Measurements from ENCODE around the gene KCP.

Gene KCP

DNA sequence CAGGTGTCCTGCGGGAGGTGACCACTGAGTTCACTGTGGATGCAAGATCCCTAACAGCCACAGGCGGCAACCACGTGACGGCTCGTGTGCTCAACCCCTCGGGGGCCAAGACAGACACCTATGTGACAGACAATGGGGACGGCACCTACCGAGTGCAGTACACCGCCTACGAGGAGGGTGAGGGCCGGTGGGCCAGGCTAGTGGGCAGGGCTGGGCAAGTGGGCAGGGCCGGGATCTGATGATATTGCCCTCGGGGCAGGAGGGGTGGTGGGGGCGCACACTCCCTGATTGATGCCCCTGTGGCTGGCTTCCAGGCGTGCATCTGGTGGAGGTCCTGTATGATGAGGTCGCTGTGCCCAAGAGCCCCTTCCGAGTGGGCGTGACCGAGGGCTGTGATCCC lies 64.5 kb downstream of the KCP start:
- Mint-ChIP-seq H3K27ac (no peak overlapping the region), H3K4me3 (no peak overlapping the region), H3K36me3 (ENCODE audit: low read depth) (no peaks in the 10 kb centered on the region), H3K27me3 (ENCODE audit: low read depth) (no peaks in the 10 kb centered on the region), H3K4me1 (ENCODE audit: low read depth) (peaks cover 2% of the 10 kb centered on the region), H3K9me3 (no peaks in the 10 kb centered on the region)

GRCh38 chr7:128845475-128845874 lies 65.0 kb downstream of the KCP start:
- no peaks in the 10 kb centered on the region for H3K36me3 Mint-ChIP-seq (ENCODE audit: low read depth)
- H3K4me3 Mint-ChIP-seq: no peak overlapping the region

DNA sequence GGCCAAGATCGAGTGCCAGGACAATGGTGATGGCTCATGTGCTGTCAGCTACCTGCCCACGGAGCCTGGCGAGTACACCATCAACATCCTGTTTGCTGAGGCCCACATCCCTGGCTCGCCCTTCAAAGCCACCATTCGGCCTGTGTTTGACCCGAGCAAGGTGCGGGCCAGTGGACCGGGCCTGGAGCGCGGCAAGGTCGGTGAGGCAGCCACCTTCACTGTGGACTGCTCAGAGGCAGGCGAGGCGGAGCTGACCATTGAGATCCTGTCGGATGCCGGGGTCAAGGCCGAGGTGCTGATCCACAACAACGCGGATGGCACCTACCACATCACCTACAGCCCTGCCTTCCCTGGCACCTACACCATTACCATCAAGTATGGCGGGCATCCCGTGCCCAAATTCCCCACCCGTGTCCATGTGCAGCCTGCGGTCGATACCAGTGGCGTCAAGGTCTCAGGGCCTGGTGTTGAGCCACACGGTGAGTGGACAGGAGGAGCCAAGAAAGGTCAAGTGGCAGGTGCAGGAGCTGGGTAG lies 65.7 kb downstream of the KCP start:
- H3K4me3 Mint-ChIP-seq: no peak overlapping the region
- H3K36me3 Mint-ChIP-seq (ENCODE audit: low read depth): no peaks in the 10 kb centered on the region
- no peak overlapping the region for H3K27ac Mint-ChIP-seq
- H3K9me3 Mint-ChIP-seq: no peaks in the 10 kb centered on the region
- no peaks in the 10 kb centered on the region for H3K27me3 Mint-ChIP-seq (ENCODE audit: low read depth)
- H3K4me1 Mint-ChIP-seq (ENCODE audit: low read depth): peaks cover 2% of the 10 kb centered on the region

More at GRCh38 chr7:128845475-128845874, 65.0 kb downstream of the KCP start:
- Mint-ChIP-seq H3K27ac (no peak overlapping the region), H3K4me1 (ENCODE audit: low read depth) (peaks cover 2% of the 10 kb centered on the region), H3K27me3 (ENCODE audit: low read depth) (no peaks in the 10 kb centered on the region), H3K9me3 (no peaks in the 10 kb centered on the region)

GRCh38 chr7:128843938-128844621 lies 66.4 kb downstream of the KCP start:
- Mint-ChIP-seq H3K9me3 (no peaks in the 10 kb centered on the region), H3K4me1 (ENCODE audit: low read depth) (peaks cover 2% of the 10 kb centered on the region), H3K4me3 (no peak overlapping the region), H3K27ac (no peak overlapping the region), H3K27me3 (ENCODE audit: low read depth) (no peaks in the 10 kb centered on the region), H3K36me3 (ENCODE audit: low read depth) (no peaks in the 10 kb centered on the region)

DNA sequence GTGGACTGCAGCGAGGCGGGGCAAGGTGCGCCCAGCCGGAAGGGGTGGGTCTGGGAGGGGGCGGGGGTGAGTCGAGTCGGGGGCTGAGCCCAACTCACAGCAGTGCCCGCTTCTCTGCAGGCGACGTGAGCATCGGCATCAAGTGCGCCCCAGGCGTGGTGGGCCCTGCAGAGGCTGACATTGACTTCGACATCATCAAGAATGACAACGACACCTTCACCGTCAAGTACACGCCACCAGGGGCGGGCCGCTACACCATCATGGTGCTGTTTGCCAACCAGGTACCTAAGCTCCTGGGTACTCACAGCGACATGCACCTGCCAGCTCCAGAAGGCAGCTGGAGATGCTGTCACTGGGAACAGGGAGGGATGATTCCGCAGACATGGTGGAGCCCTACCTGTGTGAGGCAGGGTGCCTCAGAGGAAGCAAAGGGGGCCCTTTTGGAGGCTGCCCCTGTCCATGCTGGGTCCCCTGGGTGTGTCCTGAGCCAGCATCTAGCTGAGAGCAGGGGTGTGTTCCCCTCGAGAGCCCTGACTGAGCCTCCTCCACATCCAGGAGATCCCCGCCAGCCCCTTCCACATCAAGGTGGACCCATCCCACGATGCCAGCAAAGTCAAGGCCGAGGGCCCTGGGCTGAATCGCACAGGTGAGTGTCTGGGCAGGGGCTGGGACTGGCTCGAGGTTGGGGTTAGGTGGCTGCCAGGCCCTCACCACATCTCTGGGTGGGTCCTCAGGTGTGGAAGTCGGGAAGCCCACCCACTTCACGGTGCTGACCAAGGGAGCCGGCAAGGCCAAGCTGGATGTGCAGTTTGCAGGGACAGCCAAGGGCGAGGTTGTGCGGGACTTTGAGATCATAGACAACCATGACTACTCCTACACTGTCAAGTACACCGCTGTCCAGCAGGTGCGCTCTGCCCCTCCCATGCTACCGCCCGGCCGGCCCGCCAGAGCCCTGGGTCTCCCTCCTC lies 67.6 kb downstream of the KCP start:
- no peaks in the 10 kb centered on the region for H3K36me3 Mint-ChIP-seq (ENCODE audit: low read depth)
- no peaks in the 10 kb centered on the region for H3K27me3 Mint-ChIP-seq (ENCODE audit: low read depth)
- no peak overlapping the region for H3K27ac Mint-ChIP-seq
- H3K4me1 Mint-ChIP-seq (ENCODE audit: low read depth): peaks cover 2% of the 10 kb centered on the region
- no peak overlapping the region for H3K4me3 Mint-ChIP-seq
- no peaks in the 10 kb centered on the region for H3K9me3 Mint-ChIP-seq

DNA sequence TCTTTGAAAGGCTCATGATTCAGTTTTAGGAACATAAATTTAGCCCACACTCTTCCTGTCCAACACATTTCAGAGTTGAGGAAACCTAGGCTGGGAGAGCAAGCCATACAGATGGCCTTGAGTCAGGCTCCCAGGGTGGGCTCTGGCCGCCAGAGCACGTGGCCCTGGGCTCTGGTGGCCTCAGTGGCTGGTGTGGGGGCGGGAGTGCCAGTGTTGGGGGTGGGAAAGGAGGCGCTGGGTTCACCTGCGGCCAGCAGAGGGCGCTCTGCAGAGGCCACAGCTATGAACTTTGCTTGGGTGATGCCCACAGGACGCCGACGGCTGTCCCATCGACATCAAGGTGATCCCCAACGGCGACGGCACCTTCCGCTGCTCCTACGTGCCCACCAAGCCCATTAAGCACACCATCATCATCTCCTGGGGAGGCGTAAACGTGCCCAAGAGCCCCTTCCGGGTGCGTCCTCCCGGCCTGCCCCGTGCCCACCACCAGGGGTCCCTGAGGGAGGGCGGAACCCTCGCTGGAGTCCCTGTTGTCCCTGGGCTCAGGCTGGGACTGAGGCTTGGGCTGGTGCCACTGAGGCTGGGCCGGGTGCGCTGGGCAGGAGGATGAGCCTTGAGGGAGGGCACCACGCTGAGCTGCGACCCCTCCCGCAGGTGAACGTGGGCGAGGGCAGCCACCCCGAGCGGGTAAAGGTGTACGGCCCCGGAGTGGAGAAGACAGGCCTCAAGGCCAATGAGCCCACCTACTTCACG lies 68.4 kb downstream of the KCP start:
- Mint-ChIP-seq H3K27ac (peak overlapping the region; percentile 26), H3K4me1 (ENCODE audit: low read depth) (peaks cover 2% of the 10 kb centered on the region), H3K27me3 (ENCODE audit: low read depth) (no peaks in the 10 kb centered on the region), H3K36me3 (ENCODE audit: low read depth) (no peaks in the 10 kb centered on the region), H3K4me3 (no peak overlapping the region), H3K9me3 (no peaks in the 10 kb centered on the region)

- H3K4me1 Mint-ChIP-seq (ENCODE audit: low read depth): peaks cover 2% of the 10 kb centered on the region
- H3K27ac Mint-ChIP-seq: no peak overlapping the region
- no peak overlapping the region for H3K4me3 Mint-ChIP-seq
- H3K9me3 Mint-ChIP-seq: no peaks in the 10 kb centered on the region
- H3K36me3 Mint-ChIP-seq (ENCODE audit: low read depth): no peaks in the 10 kb centered on the region
- H3K27me3 Mint-ChIP-seq (ENCODE audit: low read depth): no peaks in the 10 kb centered on the region
Observed at GRCh38 chr7:128841171-128841690, 69.3 kb downstream of the KCP start.

DNA sequence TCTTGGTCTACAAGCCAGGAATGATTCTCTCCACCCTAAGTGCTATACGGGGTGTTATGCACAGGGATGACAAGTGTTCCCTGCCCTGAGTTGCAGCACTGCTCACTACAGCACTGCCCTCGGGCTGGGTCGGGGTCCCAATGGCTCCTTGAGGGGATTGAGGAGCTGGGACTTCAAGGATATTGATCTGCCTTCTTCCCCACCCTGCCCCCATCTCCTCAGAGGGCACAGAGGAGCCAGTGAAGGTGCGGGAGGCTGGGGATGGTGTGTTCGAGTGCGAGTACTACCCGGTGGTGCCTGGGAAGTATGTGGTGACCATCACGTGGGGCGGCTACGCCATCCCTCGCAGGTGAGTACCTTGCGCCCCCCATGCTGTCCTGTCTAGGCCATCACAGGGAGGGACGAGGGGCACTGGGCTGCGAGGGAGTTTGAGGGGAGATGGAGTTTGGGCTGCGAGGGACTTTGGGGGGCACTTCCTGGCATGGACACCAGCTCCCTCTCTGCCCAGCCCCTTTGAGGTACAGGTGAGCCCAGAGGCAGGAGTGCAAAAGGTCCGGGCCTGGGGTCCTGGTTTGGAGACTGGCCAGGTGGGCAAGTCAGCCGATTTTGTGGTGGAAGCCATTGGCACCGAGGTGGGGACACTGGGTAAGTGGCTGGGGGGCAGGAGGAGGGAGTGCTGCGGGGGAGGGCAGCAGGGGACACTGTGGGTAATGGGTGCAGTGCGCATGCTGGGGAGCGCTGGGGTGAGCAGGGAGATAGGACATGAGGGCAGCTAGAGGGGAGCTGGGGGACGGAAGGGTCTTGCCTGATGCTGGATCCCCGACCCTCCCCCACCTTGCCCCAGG lies 70.0 kb downstream of the KCP start:
- no peaks in the 10 kb centered on the region for H3K36me3 Mint-ChIP-seq (ENCODE audit: low read depth)
- H3K9me3 Mint-ChIP-seq: no peaks in the 10 kb centered on the region

GRCh38 chr7:128839751-128840177 lies 70.7 kb downstream of the KCP start:
- H3K4me1 Mint-ChIP-seq (ENCODE audit: low read depth): peaks cover 2% of the 10 kb centered on the region
- H3K4me3 Mint-ChIP-seq: no peak overlapping the region
- no peaks in the 10 kb centered on the region for H3K36me3 Mint-ChIP-seq (ENCODE audit: low read depth)
- H3K27me3 Mint-ChIP-seq (ENCODE audit: low read depth): peaks cover under 1% of the 10 kb centered on the region
- H3K9me3 Mint-ChIP-seq: no peaks in the 10 kb centered on the region
- H3K27ac Mint-ChIP-seq: no peak overlapping the region

More for the DNA sequence above, 70.0 kb downstream of the KCP start:
- H3K4me1 Mint-ChIP-seq (ENCODE audit: low read depth): peaks cover 2% of the 10 kb centered on the region
- no peak overlapping the region for H3K4me3 Mint-ChIP-seq
- H3K27ac Mint-ChIP-seq: no peak overlapping the region
- no peaks in the 10 kb centered on the region for H3K27me3 Mint-ChIP-seq (ENCODE audit: low read depth)

DNA sequence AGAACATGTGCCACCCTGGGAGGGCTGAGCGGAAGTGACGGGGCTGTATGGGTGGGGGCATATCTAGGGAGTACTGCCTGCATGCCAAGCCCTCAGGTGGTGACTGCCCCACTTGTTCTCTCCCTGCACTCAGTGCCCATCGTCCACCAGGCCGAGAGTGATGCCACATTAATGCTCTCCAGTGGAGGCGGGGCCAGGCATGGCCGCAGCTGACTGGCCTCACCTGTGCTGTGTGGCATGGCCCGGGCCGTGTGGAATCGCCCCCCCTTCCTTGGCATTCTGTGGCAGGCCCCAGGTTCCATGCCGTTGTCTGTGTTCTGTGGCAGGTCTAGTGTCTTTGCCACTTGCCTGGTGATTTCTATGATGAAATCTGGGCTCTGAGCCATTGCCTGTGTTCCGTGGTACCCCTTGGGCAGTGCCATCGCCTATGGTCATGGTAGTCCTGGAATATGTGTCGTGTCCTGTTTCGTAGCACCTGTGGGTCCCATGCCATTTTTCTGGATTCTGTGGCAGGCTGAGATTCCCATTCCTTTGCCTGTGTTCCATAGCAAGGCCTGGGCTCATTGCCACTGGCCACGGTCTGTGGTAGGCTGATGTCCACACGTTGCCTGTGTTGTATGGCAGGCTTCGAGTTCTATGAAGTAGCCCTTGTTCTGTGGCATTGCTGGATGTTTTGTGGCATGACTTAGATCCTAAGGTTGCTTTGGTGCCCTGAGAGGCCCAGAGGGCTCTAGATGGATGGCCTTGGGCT lies 71.4 kb downstream of the KCP start:
- H3K36me3 Mint-ChIP-seq (ENCODE audit: low read depth): no peaks in the 10 kb centered on the region

DNA sequence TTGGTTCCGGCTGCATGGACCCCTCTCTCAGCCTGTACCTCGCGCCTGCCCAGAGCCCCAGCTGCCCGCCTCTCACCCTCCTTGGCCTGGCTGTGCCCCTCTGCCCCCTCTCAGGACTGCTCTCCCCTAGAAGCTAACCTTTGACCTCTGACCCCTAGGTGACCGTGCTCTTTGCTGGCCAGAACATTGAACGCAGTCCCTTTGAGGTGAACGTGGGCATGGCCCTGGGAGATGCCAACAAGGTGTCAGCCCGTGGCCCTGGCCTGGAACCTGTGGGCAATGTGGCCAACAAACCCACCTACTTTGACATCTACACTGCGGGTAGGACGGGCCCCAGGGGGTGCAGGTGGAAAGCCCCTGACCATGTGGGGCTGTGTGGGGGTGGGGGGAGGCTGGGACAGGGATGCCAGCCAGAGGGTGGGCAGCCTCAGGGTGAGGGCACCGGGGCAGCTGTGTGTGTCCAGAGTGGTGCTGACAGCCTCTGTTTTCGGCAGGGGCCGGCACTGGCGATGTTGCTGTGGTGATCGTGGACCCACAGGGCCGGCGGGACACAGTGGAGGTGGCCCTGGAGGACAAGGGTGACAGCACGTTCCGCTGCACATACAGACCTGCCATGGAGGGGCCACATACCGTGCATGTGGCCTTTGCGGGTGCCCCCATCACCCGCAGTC lies 72.3 kb downstream of the KCP start:
- H3K9me3 Mint-ChIP-seq: no peaks in the 10 kb centered on the region
- no peak overlapping the region for H3K4me3 Mint-ChIP-seq
- no peak overlapping the region for H3K27ac Mint-ChIP-seq
- H3K36me3 Mint-ChIP-seq (ENCODE audit: low read depth): no peaks in the 10 kb centered on the region
- peaks cover 2% of the 10 kb centered on the region for H3K4me1 Mint-ChIP-seq (ENCODE audit: low read depth)
- peaks cover 13% of the 10 kb centered on the region for H3K27me3 Mint-ChIP-seq (ENCODE audit: low read depth)

More for the DNA sequence above, 71.4 kb downstream of the KCP start:
- Mint-ChIP-seq H3K27ac (no peak overlapping the region), H3K4me1 (ENCODE audit: low read depth) (peaks cover 2% of the 10 kb centered on the region), H3K4me3 (no peak overlapping the region), H3K9me3 (no peaks in the 10 kb centered on the region), H3K27me3 (ENCODE audit: low read depth) (peaks cover 6% of the 10 kb centered on the region)

DNA sequence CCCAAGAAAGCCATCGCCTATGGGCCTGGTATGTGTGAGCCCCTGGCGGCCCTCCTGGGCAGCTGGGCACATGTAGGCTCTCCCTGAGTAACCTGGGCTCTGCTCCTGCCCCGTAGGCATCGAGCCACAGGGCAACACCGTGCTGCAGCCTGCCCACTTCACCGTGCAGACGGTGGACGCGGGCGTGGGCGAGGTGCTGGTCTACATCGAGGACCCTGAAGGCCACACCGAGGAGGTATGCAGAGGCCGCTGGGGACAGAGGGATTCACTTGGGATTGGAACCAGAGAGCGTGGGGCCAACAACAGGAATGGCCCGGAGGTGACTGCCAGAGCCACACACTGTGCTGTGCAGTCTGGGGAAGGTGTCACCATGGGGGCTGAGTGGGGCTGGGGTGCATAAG lies 73.0 kb downstream of the KCP start:
- H3K4me1 Mint-ChIP-seq (ENCODE audit: low read depth): peaks cover 2% of the 10 kb centered on the region

More for the DNA sequence above, 73.0 kb downstream of the KCP start:
- Mint-ChIP-seq H3K27me3 (ENCODE audit: low read depth) (peaks cover 14% of the 10 kb centered on the region), H3K27ac (no peak overlapping the region), H3K36me3 (ENCODE audit: low read depth) (no peaks in the 10 kb centered on the region), H3K4me3 (no peak overlapping the region), H3K9me3 (no peaks in the 10 kb centered on the region)
